SK-N-SH treated with all-trans-retinoic acid at 6 μM for 48 hours (cell line): ENCODE measurements around the gene PCP4L1.

ENCODE experiments used
- ATAC-seq: fragments of 200-7000 bp; cut with Tn5 transposase; 3 replicates; pipeline ENCODE4 v1.9.1; 2020; ENCODE audit warnings: mild to moderate bottlenecking, moderate library complexity
- ARNTL ChIP-seq: fragments of 450-650 bp; formaldehyde crosslinking; IDR thresholded peaks from 2 replicates; pipeline ENCODE4 v1.5.0; 2020; ENCODE audit warnings: low read depth, mild to moderate bottlenecking, moderate library complexity, borderline replicate concordance
- BACH2 ChIP-seq: fragments of 250-450 bp; sonication (Bioruptor Pico); IDR thresholded peaks from 2 replicates; pipeline ENCODE4 v1.9.0; 2021; ENCODE audit warnings: mild to moderate bottlenecking, borderline replicate concordance
- CSDC2 ChIP-seq: fragments of 250-450 bp; sonication (Bioruptor Pico); IDR thresholded peaks from 2 replicates; pipeline ENCODE4 v1.5.0; 2020; ENCODE audit warnings: mild to moderate bottlenecking, moderate library complexity
- ESRRG ChIP-seq: fragments of 250-450 bp; sonication (Bioruptor Pico); IDR thresholded peaks from 2 replicates; pipeline ENCODE4 v1.6.1; 2021; ENCODE audit warnings: mild to moderate bottlenecking
- GLIS3 ChIP-seq: fragments of 250-450 bp; sonication (Bioruptor Pico); IDR thresholded peaks from 2 replicates; pipeline ENCODE4 v1.5.0; 2020; ENCODE audit warnings: mild to moderate bottlenecking, moderate library complexity
- ISL1 ChIP-seq: fragments of 250-450 bp; sonication (Bioruptor Pico); IDR thresholded peaks from 2 replicates; pipeline ENCODE4 v2.1.2; 2022; ENCODE audit warnings: mild to moderate bottlenecking, moderate library complexity
- OSR1 ChIP-seq: fragments of 250-450 bp; sonication (Bioruptor Pico); IDR thresholded peaks from 2 replicates; pipeline ENCODE4 v1.8.0; 2022; ENCODE audit warnings: moderate library complexity, mild to moderate bottlenecking, inconsistent platforms
- PPARA ChIP-seq: fragments of 250-450 bp; sonication (Bioruptor Pico); IDR thresholded peaks from 2 replicates; pipeline ENCODE4 v1.5.0; 2020; ENCODE audit warnings: mild to moderate bottlenecking, borderline replicate concordance
- RARB ChIP-seq: fragments of 250-450 bp; sonication (Bioruptor Pico); IDR thresholded peaks from 2 replicates; pipeline ENCODE4 v1.8.0; 2021; ENCODE audit warnings: mild to moderate bottlenecking, moderate library complexity
- SNAI2 ChIP-seq: fragments of 250-450 bp; sonication (Bioruptor Pico); IDR thresholded peaks from 2 replicates; pipeline ENCODE4 v1.5.0; 2020; ENCODE audit warnings: mild to moderate bottlenecking, moderate library complexity
- TOX ChIP-seq: fragments of 250-450 bp; sonication (Bioruptor Pico); IDR thresholded peaks from 2 replicates; pipeline ENCODE4 v1.8.0; 2021; ENCODE audit warnings: mild to moderate bottlenecking, moderate library complexity, borderline replicate concordance
- ZC3H10 ChIP-seq: fragments of 250-450 bp; sonication (Bioruptor Pico); IDR thresholded peaks from 2 replicates; pipeline ENCODE4 v1.5.1; 2021; ENCODE audit warnings: mild to moderate bottlenecking, moderate library complexity
- ZFP3 ChIP-seq: fragments of 250-450 bp; sonication (Bioruptor Pico); IDR thresholded peaks from 2 replicates; pipeline ENCODE4 v1.5.0; 2020; ENCODE audit warnings: mild to moderate bottlenecking, moderate library complexity
- ZFP30 ChIP-seq: fragments of 450-650 bp; formaldehyde crosslinking; IDR thresholded peaks from 2 replicates; pipeline ENCODE4 v1.5.0; 2022; ENCODE audit warnings: mild to moderate bottlenecking, moderate library complexity
- ZNF565 ChIP-seq: fragments of 450-650 bp; formaldehyde crosslinking; conservative IDR thresholded peaks from 2 replicates; pipeline ENCODE4 v1.5.0; 2020; ENCODE audit warnings: low read depth, mild to moderate bottlenecking, moderate library complexity
- ZNF70 ChIP-seq: fragments of 450-650 bp; formaldehyde crosslinking; IDR thresholded peaks from 2 replicates; pipeline ENCODE4 v1.5.0; 2020; ENCODE audit warnings: mild to moderate bottlenecking, moderate library complexity
- ZNF8 ChIP-seq: fragments of 450-650 bp; formaldehyde crosslinking; IDR thresholded peaks from 2 replicates; pipeline ENCODE4 v1.5.0; 2020; ENCODE audit warnings: mild to moderate bottlenecking, moderate library complexity
- TF ChIP-seq, protein P1 (sequence below): fragments of 250-450 bp; sonication (Bioruptor Pico); IDR thresholded peaks from 2 replicates; pipeline ENCODE4 v1.8.0; 2021; ENCODE audit warnings: low read depth, mild to moderate bottlenecking, moderate library complexity, borderline replicate concordance
- TF ChIP-seq, protein P2 (sequence below): fragments of 250-450 bp; sonication (Bioruptor Pico); IDR thresholded peaks from 2 replicates; pipeline ENCODE4 v1.8.0; 2020; ENCODE audit warnings: mild to moderate bottlenecking, moderate library complexity, borderline replicate concordance
- TF ChIP-seq, protein P3 (sequence below): fragments of 250-450 bp; sonication (Bioruptor Pico); IDR thresholded peaks from 2 replicates; pipeline ENCODE4 v1.5.1; 2021; ENCODE audit warnings: mild to moderate bottlenecking, moderate library complexity
- TF ChIP-seq, protein P4 (sequence below): fragments of 250-450 bp; sonication (Bioruptor Pico); IDR thresholded peaks from 2 replicates; pipeline ENCODE4 v1.5.1; 2020; ENCODE audit warnings: low read depth, mild to moderate bottlenecking, moderate library complexity

PCP4L1 gene

DNA sequence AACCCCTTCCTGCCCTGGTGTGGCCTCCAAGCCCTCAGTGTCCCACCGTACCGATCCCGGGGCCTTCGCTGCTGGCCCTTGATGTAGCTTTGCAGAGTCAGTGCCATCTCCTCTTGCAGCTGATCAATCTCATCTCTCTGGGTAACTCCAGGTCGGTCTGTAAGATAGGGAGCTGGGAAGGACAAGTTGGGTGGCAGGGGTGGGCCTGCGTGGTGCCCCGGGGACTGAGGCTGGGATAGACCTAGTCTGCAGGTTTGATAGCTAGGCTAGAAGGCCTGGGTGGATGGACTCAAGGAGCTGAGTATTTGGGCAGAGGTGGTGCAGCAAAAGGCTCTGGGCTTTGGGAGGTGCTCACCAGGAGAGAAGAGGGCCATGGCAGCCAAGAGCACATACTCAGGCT, 27.8 kb upstream of the PCP4L1 start:
- no peak for ATAC-seq

DNA sequence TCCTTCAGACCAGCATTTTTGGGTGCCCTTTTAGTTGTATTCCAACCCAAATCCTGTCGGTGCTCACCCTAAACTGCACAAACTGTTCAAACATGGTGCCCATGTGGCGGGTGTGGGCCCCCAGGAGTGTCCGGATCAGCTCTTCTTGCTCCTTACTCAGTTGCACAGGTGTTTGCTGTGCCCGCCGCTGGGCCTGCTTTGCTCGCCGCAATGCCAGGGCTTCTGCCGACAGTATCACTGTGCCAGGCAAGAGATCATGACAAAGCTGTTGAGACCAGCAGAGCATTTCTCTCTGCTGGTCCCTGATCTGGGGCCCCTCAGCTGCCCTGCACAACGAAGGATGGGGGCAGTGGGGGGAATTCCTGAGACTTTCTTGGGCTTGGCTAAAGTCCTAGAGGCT, 25.4 kb upstream of the PCP4L1 start:
- TF ChIP-seq BACH2 (CRISPR knock-in tag) = no peak
- ATAC-seq = no peak

More for the DNA sequence above, 27.8 kb upstream of the PCP4L1 start:
- TF ChIP-seq OSR1 (CRISPR knock-in tag) (no peak), ZFP30 (CRISPR knock-in tag) (no peak), PPARA (CRISPR knock-in tag) (no peak), BACH2 (CRISPR knock-in tag) (no peak), ARNTL (CRISPR knock-in tag) (no peak), SNAI2 (CRISPR knock-in tag) (no peak), RARB (no peak), CSDC2 (no peak), ZFP3 (CRISPR knock-in tag) (no peak), ZNF8 (CRISPR knock-in tag) (no peak), ZNF70 (CRISPR knock-in tag) (no peak), ESRRG (CRISPR knock-in tag) (no peak), ZNF565 (CRISPR knock-in tag) (no peak), GLIS3 (CRISPR knock-in tag) (no peak), ISL1 (CRISPR knock-in tag) (no peak)
- TF ChIP-seq, protein P1, sequence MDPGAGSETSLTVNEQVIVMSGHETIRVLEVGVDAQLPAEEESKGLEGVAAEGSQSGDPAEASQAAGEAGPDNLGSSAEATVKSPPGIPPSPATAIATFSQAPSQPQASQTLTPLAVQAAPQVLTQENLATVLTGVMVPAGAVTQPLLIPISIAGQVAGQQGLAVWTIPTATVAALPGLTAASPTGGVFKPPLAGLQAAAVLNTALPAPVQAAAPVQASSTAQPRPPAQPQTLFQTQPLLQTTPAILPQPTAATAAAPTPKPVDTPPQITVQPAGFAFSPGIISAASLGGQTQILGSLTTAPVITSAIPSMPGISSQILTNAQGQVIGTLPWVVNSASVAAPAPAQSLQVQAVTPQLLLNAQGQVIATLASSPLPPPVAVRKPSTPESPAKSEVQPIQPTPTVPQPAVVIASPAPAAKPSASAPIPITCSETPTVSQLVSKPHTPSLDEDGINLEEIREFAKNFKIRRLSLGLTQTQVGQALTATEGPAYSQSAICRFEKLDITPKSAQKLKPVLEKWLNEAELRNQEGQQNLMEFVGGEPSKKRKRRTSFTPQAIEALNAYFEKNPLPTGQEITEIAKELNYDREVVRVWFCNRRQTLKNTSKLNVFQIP = no peak
- TF ChIP-seq, protein P2, sequence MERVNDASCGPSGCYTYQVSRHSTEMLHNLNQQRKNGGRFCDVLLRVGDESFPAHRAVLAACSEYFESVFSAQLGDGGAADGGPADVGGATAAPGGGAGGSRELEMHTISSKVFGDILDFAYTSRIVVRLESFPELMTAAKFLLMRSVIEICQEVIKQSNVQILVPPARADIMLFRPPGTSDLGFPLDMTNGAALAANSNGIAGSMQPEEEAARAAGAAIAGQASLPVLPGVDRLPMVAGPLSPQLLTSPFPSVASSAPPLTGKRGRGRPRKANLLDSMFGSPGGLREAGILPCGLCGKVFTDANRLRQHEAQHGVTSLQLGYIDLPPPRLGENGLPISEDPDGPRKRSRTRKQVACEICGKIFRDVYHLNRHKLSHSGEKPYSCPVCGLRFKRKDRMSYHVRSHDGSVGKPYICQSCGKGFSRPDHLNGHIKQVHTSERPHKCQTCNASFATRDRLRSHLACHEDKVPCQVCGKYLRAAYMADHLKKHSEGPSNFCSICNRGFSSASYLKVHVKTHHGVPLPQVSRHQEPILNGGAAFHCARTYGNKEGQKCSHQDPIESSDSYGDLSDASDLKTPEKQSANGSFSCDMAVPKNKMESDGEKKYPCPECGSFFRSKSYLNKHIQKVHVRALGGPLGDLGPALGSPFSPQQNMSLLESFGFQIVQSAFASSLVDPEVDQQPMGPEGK (CRISPR knock-in tag) = no peak
- TF ChIP-seq, protein P3, sequence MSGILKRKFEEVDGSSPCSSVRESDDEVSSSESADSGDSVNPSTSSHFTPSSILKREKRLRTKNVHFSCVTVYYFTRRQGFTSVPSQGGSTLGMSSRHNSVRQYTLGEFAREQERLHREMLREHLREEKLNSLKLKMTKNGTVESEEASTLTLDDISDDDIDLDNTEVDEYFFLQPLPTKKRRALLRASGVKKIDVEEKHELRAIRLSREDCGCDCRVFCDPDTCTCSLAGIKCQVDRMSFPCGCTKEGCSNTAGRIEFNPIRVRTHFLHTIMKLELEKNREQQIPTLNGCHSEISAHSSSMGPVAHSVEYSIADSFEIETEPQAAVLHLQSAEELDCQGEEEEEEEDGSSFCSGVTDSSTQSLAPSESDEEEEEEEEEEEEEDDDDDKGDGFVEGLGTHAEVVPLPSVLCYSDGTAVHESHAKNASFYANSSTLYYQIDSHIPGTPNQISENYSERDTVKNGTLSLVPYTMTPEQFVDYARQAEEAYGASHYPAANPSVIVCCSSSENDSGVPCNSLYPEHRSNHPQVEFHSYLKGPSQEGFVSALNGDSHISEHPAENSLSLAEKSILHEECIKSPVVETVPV = no peak
- TF ChIP-seq, all 23 proteins: peak for 0

DNA sequence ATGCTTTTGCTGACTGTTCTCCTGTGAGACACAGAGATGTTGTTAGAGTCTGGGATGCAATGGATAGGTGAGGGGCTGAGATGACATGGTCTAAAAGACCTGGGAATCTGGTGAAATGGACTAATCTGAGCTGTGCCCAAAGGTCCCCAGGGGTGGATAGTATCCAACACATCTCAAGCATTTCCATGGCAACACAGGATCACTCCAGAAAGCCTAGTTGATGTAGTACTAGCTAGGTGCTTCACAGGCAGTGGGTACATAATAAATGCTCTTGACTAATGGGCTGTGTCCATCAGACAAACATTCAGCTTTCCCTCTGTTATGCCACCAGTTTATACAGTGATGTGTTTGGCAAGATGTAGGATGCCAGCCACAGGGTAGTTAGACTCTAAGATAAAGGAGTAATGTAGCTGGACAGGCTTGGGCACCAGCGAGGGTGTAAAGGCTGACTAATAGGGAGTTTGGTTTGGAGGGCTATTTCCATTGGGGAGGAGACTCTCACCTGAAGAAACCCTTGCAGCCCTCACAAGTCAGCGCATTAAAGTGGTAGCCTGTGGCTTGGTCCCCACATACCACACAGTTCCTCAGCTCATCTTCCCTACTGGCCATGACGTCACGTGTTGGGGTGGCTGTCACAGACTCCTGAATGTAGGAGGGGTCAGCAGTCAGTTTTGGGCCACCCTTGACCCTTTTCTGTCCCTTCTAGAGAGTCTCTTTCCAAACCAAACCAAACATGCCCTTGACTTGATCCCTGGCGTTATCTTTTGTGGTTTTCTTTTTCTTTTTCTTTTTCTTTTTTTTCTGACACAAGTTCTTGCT, 22.4 kb upstream of the PCP4L1 start:
- no peak for TF ChIP-seq ISL1 (CRISPR knock-in tag)
- TF ChIP-seq ZC3H10 (CRISPR knock-in tag) = no peak
- ATAC-seq = no peak; the same call in 2 of the 3 replicates

DNA sequence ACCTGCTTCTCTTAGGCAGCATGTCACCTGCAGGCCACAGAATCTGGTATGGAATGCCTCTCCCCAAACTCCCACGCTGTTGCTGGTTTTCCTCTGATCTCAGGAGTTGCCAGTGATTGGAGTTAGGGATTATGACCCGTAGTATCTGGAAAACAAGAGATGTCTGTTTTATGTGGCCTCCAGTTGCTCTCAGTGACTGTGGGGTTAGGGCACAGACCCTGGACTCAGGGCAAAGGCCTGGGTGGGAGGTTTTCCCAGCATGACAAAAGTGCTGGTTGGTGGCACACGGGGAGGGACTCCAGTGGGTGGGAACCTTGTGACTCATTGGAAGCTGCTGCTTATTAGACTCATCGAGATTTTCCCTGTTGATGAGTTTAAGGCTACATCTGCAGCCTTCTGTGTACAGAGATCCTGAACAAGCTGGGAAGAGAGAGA, 20.5 kb upstream of the PCP4L1 start, which contains the start of gene NR1I3:
Gene NR1I3, minus strand, starts transcription at position 165 of the 435 bp plus-strand sequence. CDS start 1,638 bp downstream, outside the sequence.
- TF ChIP-seq GLIS3 (CRISPR knock-in tag) (no peak), BACH2 (CRISPR knock-in tag) (no peak), TOX (no peak), ESRRG (CRISPR knock-in tag) (no peak), ARNTL (CRISPR knock-in tag) (no peak)
- TF ChIP-seq, protein P4, sequence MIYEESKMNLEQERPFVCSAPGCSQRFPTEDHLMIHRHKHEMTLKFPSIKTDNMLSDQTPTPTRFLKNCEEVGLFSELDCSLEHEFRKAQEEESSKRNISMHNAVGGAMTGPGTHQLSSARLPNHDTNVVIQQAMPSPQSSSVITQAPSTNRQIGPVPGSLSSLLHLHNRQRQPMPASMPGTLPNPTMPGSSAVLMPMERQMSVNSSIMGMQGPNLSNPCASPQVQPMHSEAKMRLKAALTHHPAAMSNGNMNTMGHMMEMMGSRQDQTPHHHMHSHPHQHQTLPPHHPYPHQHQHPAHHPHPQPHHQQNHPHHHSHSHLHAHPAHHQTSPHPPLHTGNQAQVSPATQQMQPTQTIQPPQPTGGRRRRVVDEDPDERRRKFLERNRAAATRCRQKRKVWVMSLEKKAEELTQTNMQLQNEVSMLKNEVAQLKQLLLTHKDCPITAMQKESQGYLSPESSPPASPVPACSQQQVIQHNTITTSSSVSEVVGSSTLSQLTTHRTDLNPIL (CRISPR knock-in tag) = no peak
- TF ChIP-seq, all 23 proteins: peak for 0
- no peak for ATAC-seq

DNA sequence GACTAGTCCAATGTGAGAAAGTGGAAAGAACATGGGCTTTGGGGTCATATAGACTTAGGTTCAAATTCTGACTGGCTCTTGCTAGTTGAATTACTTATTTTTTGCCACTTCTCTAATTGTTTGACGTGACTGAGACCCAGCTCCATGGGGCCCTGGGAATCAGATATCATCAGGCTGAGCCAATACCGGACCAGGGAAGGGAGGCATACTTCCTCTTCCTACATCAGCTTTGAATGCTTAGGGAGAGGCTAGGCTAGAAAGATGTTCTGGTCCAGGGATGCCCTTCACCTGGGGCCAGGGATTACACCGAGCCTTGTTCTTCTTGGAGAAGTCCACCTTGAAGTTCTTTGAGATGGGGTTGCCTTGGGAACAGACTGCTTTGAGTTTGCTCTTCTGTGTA, 16.9 kb upstream of the PCP4L1 start:
- ATAC-seq = no peak
- TF ChIP-seq SNAI2 (CRISPR knock-in tag) (no peak), ESRRG (CRISPR knock-in tag) (no peak)
